HCT116 (cell line): Measurements from ENCODE around the gene CHST15. TPM values are rescaled to one million over a fixed set of nuclear protein-coding genes. Genes with fewer than 3 reads are reported as not detected.

Source experiments
- ATAC-seq: fragments of 200-7000 bp; cut with Tn5 transposase; 2 replicates; pipeline ENCODE4 v1.9.1; 2020; ENCODE audit warnings: mild to moderate bottlenecking, moderate library complexity
- BruUV-seq: library from RNA; stranded (reverse); fragments of 400-500 nt; replicated peaks from 2 replicates; lab custom pipeline; 2021; lab: Mats Ljungman, UMichigan
- CTCF ChIA-PET: fragments of 300-600 bp; sonication (Branson Sonifier 250); formaldehyde crosslinking; loops from one replicate; lab custom pipeline; 2021; ENCODE audit warnings: antibody characterized with exemption; lab: Charles Lee
- POLR2A ChIA-PET: fragments of 300-600, 350-600 bp; sonication (Branson Sonifier 250); formaldehyde crosslinking; loops from one replicate; lab custom pipeline; 2021; ENCODE audit warnings: antibody characterized with exemption; lab: Charles Lee
- RAD21 ChIA-PET, 2 experiments: fragments of 300-600 bp; sonication (Branson Sonifier 250); formaldehyde crosslinking; loops; one replicate each; lab custom pipeline; 2023; ENCODE audit warnings: low total read pairs in 2 of 2; ENCODE audit not compliant: uncharacterized antibody in 2 of 2, unreplicated experiment in 2 of 2, low non-redundant PET in 1 of 2; lab: Charles Lee
- DNase-seq: peaks from one replicate; pipeline ENCODE4 v3.0.0-alpha.2; 2010; ENCODE audit warnings: low read depth, low spot score
- H2AFZ ChIP-seq: fragments of 200-600 bp; shearing (Covaris generic), sonication (generic); 2 replicates; pipeline ENCODE4 v1.6.1; 2017; ENCODE audit warnings: low read depth, mixed run types, mixed read lengths, antibody characterized with exemption, low read length; ENCODE audit not compliant: poor library complexity, severe bottlenecking
- H3K27ac ChIP-seq: 2 replicates; pipeline ENCODE4 v1.5.1; 2012; ENCODE audit warnings: low read depth, low read length
- H3K27me3 ChIP-seq: fragments of 200-600 bp; sonication (generic); 2 replicates; pipeline ENCODE4 v1.6.1; 2016; ENCODE audit warnings: mixed run types, low read length, mixed read lengths; ENCODE audit not compliant: insufficient read depth
- H3K36me3 ChIP-seq, 2 experiments: fragments of 200-500 bp in 1 of 2; fragments of 200-600 bp in 1 of 2; sonication (Bioruptor generic) in 1 of 2; sonication (generic) in 1 of 2; 2 replicates each; pipeline versions ENCODE4 v1.5.1 to v1.6.1; 2014 to 2016; ENCODE audit warnings: low read length in 2 of 2, inconsistent platforms in 1 of 2, mixed read lengths in 1 of 2, mixed run types in 1 of 2; ENCODE audit not compliant: insufficient read depth in 2 of 2, control insufficient read depth in 1 of 2
- H3K4me1 ChIP-seq, 2 experiments: fragments of 200-600 bp in 1 of 2; sonication (generic) in 1 of 2; 2 replicates each; pipeline versions ENCODE4 v1.5.1 to v1.6.1; 2012 to 2017; ENCODE audit warnings: low read length in 2 of 2, inconsistent platforms in 1 of 2, mild to moderate bottlenecking in 1 of 2, mixed read lengths in 1 of 2, mixed run types in 1 of 2, moderate library complexity in 1 of 2; ENCODE audit not compliant: insufficient read depth in 2 of 2, control insufficient read depth in 1 of 2
- H3K4me2 ChIP-seq: fragments of 200-600 bp; sonication (generic); 2 replicates; pipeline ENCODE4 v1.6.1; 2017; ENCODE audit warnings: mixed run types, low read length, mixed read lengths
- H3K4me3 ChIP-seq, 2 experiments: fragments of 200-600 bp in 1 of 2; sonication (generic) in 1 of 2; replicated peaks in 1 of 2; 2 replicates each; pipeline ENCODE4 v1.5.1; 2011 to 2016; ENCODE audit warnings: low read length in 2 of 2, control low read depth in 1 of 2, low read depth in 1 of 2, mild to moderate bottlenecking in 1 of 2, mixed read lengths in 1 of 2, mixed run types in 1 of 2
- H3K79me2 ChIP-seq: fragments of 200-600 bp; sonication (generic); 2 replicates; pipeline ENCODE4 v1.6.1; 2017; ENCODE audit warnings: mild to moderate bottlenecking, mixed run types, low read length, moderate library complexity, mixed read lengths; ENCODE audit not compliant: insufficient read depth
- H3K9ac ChIP-seq: fragments of 200-600 bp; sonication (generic); 2 replicates; pipeline ENCODE4 v1.6.1; 2016; ENCODE audit warnings: low read length, mixed read lengths
- H3K9me2 ChIP-seq: fragments of 200-600 bp; sonication (generic), shearing (Covaris generic); 2 replicates; pipeline ENCODE4 v1.6.1; 2017; ENCODE audit warnings: mixed run types, mild to moderate bottlenecking, moderate library complexity; ENCODE audit not compliant: insufficient read depth
- H3K9me3 ChIP-seq, 2 experiments: fragments of 200-500 bp in 1 of 2; fragments of 200-600 bp in 1 of 2; sonication (Bioruptor generic) in 1 of 2; sonication (generic) in 1 of 2; 2 replicates each; pipeline ENCODE4 v1.6.1; 2014 to 2017; ENCODE audit warnings: low read length in 2 of 2, mixed read lengths in 2 of 2, inconsistent platforms in 1 of 2, low read depth in 1 of 2, mild to moderate bottlenecking in 1 of 2, mixed run types in 1 of 2, moderate library complexity in 1 of 2; ENCODE audit not compliant: control insufficient read depth in 1 of 2, insufficient read depth in 1 of 2
- H4K20me1 ChIP-seq: fragments of 200-600 bp; sonication (generic), shearing (Covaris generic); 2 replicates; pipeline ENCODE4 v1.6.1; 2017; ENCODE audit warnings: mixed run types, mild to moderate bottlenecking, moderate library complexity; ENCODE audit not compliant: insufficient read depth
- ATF3 ChIP-seq: IDR thresholded peaks from 2 replicates; pipeline ENCODE4 v1.6.1; 2012
- CEBPB ChIP-seq: IDR thresholded peaks from 2 replicates; pipeline ENCODE4 v1.6.1; 2012; ENCODE audit warnings: low read depth
- EGR1 ChIP-seq: IDR thresholded peaks from 2 replicates; pipeline ENCODE4 v1.6.1; 2012; ENCODE audit warnings: low read depth
- ELF1 ChIP-seq: IDR thresholded peaks from 2 replicates; pipeline ENCODE4 v1.6.1; 2012; ENCODE audit warnings: low read depth, borderline replicate concordance
- EZH2 ChIP-seq: fragments of 200-600 bp; sonication (generic); IDR thresholded peaks from 2 replicates; pipeline ENCODE4 v1.6.1; 2017; ENCODE audit warnings: antibody characterized with exemption, mixed run types
- EZH2phosphoT487 ChIP-seq: fragments of 200-600 bp; IDR thresholded peaks from 2 replicates; pipeline ENCODE4 v1.6.1; 2018; ENCODE audit warnings: antibody characterized with exemption, borderline replicate concordance
- JUND ChIP-seq: IDR thresholded peaks from 2 replicates; pipeline ENCODE4 v1.6.1; 2012
- MAX ChIP-seq: IDR thresholded peaks from 2 replicates; pipeline ENCODE4 v1.6.1; 2012
- POLR2AphosphoS5 ChIP-seq: IDR thresholded peaks from 2 replicates; pipeline ENCODE4 v1.6.1; 2011; ENCODE audit warnings: mild to moderate bottlenecking, low read depth, low read length, moderate library complexity
- RAD21 ChIP-seq: IDR thresholded peaks from 2 replicates; pipeline ENCODE4 v1.6.1; 2012; ENCODE audit warnings: low read depth, mild to moderate bottlenecking
- REST ChIP-seq: IDR thresholded peaks from 2 replicates; pipeline ENCODE4 v1.6.1; 2012; ENCODE audit warnings: low read depth
- SRF ChIP-seq: IDR thresholded peaks from 2 replicates; pipeline ENCODE4 v1.6.1; 2012; ENCODE audit warnings: low read depth
- YY1 ChIP-seq: IDR thresholded peaks from 2 replicates; pipeline ENCODE4 v1.6.1; 2011; ENCODE audit warnings: low read length, low read depth, moderate library complexity, mild to moderate bottlenecking; ENCODE audit not compliant: insufficient replicate concordance; ENCODE audit errors: extremely low read depth
- ZBTB33 ChIP-seq: IDR thresholded peaks from 2 replicates; pipeline ENCODE4 v1.6.1; 2011; ENCODE audit warnings: mild to moderate bottlenecking, low read length, moderate library complexity; ENCODE audit not compliant: insufficient replicate concordance; ENCODE audit errors: extremely low read depth
- ZFX ChIP-seq: fragments of 450-650 bp; IDR thresholded peaks from 2 replicates; pipeline ENCODE4 v1.6.1; 2017
- ZNF274 ChIP-seq: fragments of 200-500 bp; sonication (Bioruptor generic); IDR thresholded peaks from 2 replicates; pipeline ENCODE4 v1.6.1; 2014; ENCODE audit warnings: mild to moderate bottlenecking, low read depth, low read length, inconsistent platforms
- intact Hi-C: fragments of 100-400 bp; cut with micrococcal nuclease; formaldehyde crosslinking; loops from 2 replicates; pipeline ENCODE4 v1.10.0; 2022
- total RNA-seq: library from RNA; stranded (reverse); gene quantifications from one replicate; pipeline ENCODE4 v1.2.1, GENCODE V29; 2021; ENCODE audit not compliant: unreplicated experiment

CHST15 gene
- total RNA-seq, 1 experiment from 2014 or later = 47.2 TPM

GRCh38 chr10:124142006-124142739 is 48.8 kb upstream of the CHST15 start:
- Histone ChIP-seq H3K36me3 (no peaks in the 10 kb centered on the region), H3K27ac (no peak overlapping the region), H3K4me2 (no peak overlapping the region), H3K79me2 (no peaks in the 10 kb centered on the region), H3K4me3 (no peak overlapping the region), H3K4me1 (no peaks in the 10 kb centered on the region), H3K27me3 (no peaks in the 10 kb centered on the region), H3K9ac (no peak overlapping the region), H4K20me1 (no peaks in the 10 kb centered on the region), H3K9me2 (no peaks in the 10 kb centered on the region), H3K9me3 (no peaks in the 10 kb centered on the region), H2AFZ (no peak overlapping the region)
- DNase-seq (no peak), ATAC-seq (no peak)
- intact Hi-C loops = no loop called here
- ChIA-PET RAD21 (no interaction called here), POLR2A (interaction anchor here (1.9 kb wide), 1 partner anchor 10 kb away, joined by 14 read pairs; no protein-coding TSS in a partner anchor), CTCF (interaction anchor here (1.9 kb wide), 1 partner anchor 16 kb away, joined by 8 read pairs; no protein-coding TSS in a partner anchor)
- BruUV-seq = no TSS peak
- TF ChIP-seq ZFX (no peak), POLR2AphosphoS5 (no peak), ATF3 (no peak), EZH2 (no peak), ELF1 (no peak), RAD21 (no peak), SRF (no peak), CEBPB (no peak), MAX (no peak), ZNF274 (no peak), EGR1 (no peak), REST (no peak), JUND (no peak), YY1 (no peak), EZH2phosphoT487 (no peak), ZBTB33 (no peak)
